ENCODE measurements around the gene ZNF462.

The ZNF462 gene

DNA sequence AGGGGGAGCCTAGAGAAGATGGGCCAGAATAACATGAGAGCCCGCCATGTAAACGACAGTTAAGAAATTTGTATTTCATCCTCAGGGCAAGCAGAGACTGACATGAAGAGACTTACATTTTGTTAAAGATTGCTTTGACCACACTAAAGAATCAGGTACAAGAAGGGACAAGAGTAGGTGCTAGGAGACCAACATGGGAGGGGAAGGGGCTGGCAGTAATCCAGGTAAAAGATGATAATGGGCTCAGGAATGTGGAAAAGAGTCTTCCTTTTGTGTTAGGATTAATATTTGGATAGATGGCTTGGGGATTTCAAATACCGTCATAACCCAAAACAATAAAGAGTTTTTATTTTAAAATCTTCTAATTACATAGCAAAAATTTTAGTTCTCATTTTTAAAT lies 137.3 kb downstream of the ZNF462 start:
- DNase-seq (ENCODE audit: low read depth in 2 of 2): no peak

DNA sequence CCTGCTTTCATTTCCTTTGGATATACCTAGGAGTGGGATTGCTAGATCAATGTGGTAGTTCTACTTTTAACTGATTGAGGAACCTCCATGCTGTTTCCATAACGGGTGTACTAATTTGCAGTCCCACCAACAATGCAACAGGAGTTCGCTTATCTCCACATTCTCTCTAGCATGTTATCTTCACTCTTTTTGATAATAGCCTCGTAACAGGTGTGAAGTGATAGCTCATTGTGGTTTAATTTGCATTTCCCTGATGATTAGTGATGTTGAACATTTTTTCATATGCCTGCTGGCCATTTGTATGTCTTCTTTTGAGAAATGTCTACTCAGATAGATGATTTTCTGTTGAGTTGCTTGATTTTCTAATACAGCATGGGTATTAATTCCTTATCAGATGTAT lies 142.2 kb downstream of the ZNF462 start:
- DNase-seq (ENCODE audit: low read depth in 2 of 2): no peak

DNA sequence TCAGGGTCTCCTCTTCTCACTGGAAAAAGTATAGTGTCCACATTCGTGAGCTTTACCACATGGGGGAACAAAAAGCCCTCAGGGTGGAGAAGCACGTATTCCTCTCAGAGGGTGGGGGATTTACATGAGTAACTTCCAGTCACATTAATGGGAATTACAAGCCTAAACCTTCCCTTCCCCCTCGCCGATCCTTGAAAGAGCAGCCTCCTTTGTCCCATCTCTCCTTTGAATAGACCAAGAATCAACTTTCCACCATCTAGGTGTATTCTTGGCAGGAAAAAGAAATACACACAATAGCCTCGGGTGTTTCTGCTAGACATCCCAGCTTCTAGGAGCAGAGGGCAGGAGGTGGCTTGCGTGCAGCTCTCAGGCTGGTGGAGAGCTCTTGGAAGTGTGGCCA lies 144.4 kb downstream of the ZNF462 start:
- DNase-seq (ENCODE audit: low read depth in 2 of 2): no peak

DNA sequence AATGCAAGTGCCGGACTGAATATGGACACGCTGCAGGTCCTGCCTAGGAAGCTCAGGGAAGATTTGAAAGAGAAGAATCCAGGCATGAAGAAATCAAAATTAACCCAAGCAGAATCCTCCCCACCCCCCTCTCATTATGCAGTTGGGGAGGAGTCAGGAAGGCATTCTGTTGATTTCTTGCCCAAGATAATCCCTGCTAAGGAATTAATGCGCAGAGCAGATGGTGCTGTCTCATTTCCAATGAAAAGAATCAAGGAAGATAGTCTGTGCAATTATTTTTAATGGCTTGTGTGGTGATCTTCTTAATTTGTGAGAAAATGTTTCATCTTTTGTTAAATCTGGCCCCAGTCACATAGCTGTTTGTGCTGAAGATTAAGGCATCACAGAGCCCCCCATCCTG lies 145.0 kb downstream of the ZNF462 start:
- no peak for DNase-seq (ENCODE audit: low read depth in 2 of 2)

DNA sequence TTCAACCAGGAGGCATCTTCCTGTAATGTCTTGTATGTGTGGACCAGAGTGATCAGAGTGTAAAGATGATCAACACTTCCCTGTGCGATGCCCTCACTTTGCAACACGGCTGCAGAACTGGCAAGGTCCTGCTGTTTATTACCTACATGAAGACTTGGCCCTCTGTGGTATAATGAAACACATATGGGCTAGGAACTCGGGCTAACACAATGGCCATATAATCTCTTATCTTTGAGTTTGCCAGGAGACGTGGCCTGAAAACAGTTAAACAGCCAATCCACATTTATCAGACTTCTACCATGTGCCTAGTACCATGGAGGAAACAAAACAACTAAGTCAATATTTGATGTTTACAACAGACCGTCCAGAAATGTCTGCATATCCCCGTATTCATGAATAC lies 145.5 kb downstream of the ZNF462 start:
- DNase-seq (ENCODE audit: low read depth in 2 of 2): no peak

DNA sequence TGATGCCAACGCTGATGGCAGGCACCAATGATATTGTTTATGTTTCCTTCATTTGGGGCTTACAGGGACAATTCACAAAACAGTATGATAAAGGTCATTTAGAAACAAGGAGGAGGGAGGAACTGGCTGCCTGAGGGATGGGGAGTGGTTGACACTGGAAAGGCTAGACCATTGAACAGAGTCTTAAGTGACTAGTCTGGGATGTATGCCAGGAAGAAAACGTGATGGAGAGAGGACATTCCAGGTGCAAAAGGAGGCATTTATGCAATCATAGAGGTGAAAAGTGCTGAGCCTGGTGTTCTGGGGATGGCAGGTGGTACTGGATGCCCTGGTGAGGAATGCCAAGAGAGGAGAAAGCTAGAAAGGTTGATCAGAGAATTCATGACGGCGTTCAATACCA lies 153.4 kb downstream of the ZNF462 start:
- DNase-seq (ENCODE audit: low read depth in 2 of 2): no peak

DNA sequence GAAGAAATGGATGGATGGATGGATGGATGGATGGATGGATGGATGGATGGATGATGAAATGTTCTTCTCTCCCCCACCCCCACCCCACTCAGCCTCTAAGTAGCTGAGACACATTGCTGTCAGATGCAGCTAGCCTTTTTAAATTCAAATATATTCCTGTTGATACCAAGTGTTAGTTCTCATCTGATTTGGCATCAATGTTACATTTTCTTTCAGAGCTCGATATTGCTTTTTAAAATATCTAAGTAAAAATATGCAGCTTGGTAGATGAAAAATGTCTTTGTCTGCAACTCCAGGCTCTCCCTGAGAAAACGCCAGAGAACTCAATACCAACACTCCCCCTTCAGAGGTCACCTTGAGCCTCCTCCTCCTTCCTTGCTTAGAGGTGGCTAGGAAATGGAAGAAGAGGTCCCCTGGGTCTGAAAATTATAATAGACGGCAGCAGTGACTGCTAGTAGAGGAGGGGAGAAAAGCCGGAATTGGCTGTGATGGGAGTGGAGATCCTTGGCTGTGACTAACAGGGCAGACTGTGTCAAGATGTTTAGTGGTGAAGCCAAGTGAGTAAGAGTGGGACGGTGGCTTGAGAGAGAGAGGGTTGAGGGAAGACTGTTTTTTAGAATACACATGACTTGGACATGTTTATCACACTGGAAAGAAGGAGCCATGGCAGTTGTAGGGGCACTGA lies 156.0 kb downstream of the ZNF462 start:
- DNase-seq (ENCODE audit: low read depth in 2 of 2): no peak

DNA sequence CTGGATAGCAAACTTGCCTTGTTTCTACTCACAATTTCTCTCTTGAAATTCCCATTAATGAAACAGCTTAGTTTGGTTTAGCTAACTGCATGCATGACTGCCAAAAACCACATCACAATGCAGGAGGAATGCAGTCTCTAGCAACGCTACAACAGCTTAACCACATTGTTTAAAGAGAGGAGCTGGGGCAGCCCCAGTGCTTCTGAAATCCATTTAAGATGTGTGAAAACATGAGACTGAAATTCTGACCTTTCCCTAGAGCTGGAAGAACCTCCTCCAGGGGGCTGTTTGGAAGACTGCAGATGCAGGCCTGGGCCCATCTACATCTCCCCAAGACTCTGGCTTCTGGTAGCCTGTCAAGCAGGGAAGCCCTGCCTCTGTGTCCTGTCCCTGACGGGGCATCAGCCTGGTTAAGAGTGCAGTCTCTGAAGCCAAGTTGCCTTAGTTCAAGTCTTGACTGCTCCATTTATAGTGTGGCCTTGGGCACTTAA lies 157.1 kb downstream of the ZNF462 start:
- no peak for DNase-seq (ENCODE audit: low read depth in 2 of 2)

DNA sequence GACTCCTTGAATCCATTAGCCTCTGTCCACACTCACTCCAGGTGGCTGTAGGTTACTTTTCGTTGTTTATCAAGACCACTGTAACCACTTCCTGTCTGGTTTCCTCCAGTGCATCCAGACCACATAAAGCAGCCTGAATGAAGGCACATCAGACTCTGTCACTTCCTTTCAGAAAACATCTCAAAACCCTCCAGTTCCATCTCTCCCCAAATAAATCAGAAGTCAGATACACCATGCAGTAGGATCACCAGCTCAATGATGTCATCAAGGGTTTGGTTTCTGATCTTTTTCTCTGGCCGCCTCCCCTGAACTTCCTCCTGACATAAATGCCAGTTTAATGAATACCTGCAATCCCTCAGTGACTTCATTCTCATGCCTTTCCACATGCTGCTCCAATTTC lies 161.2 kb downstream of the ZNF462 start:
- no peak for DNase-seq (ENCODE audit: low read depth in 2 of 2)

DNA sequence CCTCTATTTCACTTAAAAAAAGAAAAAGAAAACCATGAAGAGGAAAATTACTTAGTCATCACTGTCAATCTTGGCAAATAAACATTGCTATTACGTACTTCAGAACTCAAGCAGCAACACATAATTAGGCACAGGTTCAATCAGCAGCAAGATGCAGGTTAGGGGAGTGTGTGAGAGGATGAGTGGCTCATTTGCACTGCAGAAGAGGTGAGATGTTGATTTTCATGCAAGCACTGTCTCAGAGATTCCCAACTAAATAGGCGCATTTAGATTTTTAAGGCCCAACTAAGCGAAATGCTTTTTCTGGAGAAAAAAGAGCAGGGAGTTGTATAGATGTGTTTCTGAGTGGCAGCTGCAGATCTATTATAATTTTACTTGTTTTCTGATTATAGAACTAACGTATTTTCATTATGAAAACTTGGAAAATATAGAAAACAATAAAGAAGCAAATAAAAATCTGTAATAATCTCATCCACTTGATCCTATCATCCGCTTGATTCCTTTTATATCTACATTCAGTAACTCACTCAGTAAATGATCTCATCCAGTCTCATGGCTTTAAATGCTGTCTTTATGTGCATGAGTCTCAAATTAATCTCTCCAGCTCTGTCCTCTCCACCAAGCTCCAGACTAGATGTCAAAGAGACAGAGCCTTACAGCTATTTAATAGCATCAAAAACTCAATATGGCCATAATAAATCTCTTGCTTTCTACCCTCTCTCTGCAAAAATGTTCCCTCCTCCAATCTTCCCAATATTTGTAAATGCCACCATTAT lies 162.5 kb downstream of the ZNF462 start:
- no peak for DNase-seq (ENCODE audit: low read depth in 2 of 2)

DNA sequence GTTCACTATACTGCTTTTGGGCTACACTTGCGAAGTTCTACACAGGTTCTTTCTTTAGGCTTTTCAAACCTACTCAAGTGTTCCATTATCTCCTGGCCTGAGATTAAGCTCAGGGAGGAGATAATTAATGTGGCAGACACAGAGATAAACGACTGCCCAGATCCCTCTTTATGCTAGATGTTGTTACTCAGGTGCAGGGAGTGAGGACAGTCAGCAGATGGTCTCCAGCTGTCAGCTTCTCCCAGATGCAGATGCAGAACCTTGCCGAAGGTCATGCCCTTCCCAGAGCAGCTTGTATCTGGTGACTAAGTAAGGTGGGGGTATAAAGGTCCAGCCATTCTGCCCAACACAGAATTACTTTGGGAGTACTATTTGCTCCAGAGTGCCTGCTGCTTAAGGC lies 166.2 kb downstream of the ZNF462 start:
- no peak for DNase-seq (ENCODE audit: low read depth in 2 of 2)

DNA sequence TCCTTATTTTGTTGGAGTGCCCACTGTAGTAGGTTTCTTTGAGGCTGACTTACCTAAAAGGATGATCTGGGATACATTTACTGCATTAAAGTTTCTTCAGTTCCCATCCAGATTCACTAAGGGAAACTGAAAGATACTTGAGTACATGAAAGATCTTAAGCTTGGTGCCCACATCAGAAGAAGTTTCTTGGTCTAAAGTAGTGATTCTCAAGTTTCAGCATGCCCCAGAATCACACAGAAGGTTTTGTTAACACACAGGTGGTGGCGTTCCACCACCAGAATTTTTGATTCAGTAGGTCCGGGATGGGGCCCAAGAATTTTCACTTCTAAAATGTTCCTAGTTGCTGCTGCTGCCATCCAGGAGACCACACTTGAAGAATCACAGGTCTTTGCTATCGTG lies 171.0 kb downstream of the ZNF462 start:
- DNase-seq (ENCODE audit: low read depth in 2 of 2): no peak

DNA sequence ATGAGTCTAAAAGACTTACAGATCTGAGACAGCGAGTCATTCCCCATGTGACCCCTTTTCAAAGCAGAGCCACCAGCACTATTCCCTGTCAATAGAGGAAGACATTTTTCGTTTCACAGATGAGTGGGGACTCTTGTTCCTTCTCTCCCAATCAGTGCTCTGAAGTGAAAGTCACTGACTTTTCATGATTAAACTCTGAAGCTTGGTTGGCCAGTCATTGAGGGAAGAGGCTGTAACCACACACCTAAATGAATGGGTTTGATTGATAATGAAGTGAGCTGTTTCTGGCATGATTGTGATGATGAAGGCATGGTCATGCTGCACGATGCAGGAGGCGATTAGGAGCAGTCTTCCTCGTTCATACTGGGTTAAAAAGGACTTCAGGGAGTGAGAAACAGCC lies 171.9 kb downstream of the ZNF462 start:
- no peak for DNase-seq (ENCODE audit: low read depth in 2 of 2)

DNA sequence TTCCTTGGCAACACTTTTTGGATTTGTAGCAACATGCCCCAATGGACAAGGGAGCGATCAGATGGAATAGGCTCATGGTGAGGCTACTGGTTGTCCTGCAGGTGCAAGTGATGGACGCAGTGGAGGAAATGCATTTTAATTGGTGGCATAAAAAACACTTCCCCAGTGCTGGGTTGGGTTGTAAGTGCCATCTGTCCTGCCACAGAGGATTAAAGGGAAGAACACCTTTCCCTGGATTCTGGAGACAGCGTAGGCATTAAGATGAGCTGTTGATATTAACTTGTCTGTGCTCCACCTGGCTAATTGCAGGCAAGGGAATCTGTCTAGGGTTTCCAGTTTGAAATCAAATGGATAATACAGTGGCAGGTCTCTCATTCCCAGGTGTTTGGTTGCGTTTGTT lies 173.4 kb downstream of the ZNF462 start:
- DNase-seq (ENCODE audit: low read depth in 2 of 2): no peak

DNA sequence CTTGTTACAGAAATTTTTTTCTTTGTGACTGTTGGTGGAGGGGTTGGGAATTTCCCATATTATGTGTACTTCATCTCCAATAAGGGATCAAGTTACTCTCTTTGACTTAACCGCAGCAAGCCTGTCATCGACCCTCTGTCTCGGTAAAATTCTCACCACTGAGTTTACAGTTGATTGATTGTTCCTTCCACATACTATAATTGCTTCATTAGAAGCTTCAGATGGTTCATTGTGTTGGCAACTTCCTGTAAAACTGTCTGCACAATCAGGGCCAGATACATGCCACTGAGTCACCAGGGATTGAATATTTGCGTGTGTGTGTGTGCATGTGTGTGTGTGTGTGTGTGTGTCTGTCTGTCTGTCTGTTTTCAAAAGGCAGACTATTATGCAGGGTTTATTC lies 176.6 kb downstream of the ZNF462 start:
- DNase-seq (ENCODE audit: low read depth in 2 of 2): no peak

DNA sequence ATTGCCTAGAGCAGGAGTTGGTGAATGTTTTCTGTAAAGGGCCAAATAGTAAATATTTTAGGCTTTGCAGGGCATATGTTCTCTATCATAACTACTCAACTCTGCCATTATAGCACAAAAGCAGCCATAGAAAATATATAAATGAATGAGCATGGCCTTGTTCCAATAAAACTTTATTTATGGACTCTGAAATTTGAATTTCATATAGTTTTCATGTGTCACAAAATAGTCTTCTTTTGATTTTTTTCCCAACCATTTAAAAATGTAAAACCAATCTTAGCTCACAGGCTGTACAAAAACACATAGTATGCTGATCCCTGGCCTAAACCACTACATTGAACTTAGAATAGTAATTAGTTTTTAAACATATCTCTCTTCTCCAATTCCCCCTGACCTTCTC lies 179.6 kb downstream of the ZNF462 start:
- no peak for DNase-seq (ENCODE audit: low read depth in 2 of 2)

DNA sequence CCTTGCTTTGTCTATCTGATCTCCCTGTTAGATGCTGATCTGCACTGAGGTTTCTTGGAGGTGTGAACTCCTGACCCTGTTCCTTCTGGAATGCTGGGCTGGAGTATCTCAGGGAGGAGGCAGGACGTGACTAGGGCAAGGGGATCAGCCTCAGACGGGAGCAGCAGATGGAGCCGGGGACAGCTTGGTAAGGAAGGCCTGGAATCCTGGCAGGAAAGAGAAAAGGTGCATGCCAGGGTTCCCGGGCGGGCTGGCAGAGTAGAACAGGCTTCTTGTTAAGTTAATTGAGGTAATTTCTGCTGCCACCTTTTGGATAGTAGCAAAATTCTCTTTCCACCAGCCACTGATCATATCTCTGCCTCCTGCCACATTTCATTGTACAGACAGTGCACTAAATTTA lies 180.9 kb downstream of the ZNF462 start:
- DNase-seq (ENCODE audit: low read depth in 2 of 2): no peak

DNA sequence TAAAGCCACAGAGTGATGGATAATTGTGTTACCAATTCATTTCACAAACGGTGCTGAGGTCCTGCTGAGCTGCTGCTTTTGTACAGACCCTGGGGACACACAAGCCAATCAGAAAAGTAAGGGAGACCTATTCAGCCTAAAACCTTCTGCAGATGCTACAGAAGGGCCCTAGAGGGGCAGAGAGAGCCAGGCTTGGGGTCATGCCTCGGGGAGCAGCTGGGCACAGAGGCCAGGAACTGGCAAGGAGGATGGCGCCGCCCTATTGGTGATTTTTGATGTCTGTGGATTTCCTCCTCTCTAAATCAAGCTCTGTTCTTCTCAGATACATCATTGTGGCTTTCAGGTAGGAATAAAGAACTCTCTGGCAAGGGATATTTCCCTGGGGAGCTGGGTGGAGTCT lies 181.9 kb downstream of the ZNF462 start:
- DNase-seq (ENCODE audit: low read depth in 2 of 2): no peak

DNA sequence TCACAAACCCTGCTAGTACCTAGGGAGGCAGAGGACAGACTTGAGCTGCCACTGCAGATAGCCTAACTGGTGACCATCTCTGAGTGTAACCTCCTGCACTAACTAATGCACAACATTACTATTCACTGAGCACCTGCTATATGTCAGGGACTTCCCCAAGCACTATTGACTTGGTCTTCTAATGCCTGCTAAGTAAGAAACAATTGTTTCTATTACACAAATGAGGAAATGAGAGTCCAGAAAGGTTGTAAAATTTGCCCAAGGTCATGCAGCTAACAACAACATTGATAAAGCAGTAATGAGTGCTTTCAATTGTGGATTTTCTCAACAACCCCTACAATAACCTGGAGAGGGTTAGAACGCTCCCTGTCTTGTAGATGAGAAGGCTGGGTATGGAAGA lies 183.7 kb downstream of the ZNF462 start:
- no peak for DNase-seq (ENCODE audit: low read depth in 2 of 2)

DNA sequence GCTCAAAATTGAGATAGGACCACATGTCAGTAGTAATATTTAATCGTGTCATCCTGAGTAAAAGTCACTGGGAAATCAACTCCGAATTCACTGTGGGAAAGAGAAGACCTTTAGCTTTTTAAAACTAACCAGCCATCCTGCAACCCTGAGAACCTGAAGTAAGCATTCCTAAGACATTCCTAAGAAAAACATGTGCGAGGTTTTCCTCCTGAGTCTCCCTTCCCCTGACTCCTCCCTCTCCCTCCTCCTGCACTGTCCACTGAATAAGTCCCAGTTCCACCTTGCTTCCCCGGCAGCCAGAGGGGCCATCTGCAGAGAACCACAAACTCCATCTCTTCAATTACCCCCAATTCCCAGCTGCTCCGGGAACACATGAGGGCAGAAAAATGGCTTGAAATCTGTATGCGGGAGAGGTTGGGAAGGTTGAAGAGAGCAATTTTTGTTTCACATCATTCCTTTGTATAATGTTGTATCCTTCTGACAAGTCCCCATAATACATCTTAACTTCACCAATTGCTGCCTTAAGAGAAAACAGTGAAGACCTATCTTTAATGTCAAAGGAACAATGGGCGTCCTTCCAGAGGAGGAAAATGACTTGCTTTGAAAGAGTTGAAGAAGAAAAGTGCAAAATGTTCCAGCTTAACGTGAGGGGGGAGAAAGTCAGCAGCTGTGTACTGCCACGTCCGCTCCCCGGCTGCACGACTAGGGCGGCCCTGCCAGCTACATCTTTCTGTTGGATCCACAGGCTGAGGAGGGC lies 186.3 kb downstream of the ZNF462 start:
- DNase-seq (ENCODE audit: low read depth in 2 of 2): no peak

DNA sequence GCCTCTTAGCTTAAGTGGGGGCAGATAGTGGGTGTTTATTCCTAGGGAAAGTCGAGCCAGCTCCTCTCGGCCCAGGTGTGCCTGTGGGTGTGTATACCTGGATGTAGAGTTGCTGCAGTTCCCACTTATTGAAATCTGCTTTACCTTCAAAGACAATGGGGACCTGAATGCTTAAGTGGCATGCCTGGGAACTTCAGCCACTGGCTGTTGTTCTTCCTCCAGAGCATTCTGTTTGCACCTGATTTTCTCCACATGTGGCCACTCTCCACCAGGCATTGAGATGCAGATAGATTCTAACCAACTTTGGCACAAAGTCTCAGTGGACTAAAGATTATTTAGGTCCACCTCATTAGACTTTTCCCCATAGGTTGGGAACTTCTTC lies 186.8 kb downstream of the ZNF462 start:
- no peak for DNase-seq (ENCODE audit: low read depth in 2 of 2)

DNA sequence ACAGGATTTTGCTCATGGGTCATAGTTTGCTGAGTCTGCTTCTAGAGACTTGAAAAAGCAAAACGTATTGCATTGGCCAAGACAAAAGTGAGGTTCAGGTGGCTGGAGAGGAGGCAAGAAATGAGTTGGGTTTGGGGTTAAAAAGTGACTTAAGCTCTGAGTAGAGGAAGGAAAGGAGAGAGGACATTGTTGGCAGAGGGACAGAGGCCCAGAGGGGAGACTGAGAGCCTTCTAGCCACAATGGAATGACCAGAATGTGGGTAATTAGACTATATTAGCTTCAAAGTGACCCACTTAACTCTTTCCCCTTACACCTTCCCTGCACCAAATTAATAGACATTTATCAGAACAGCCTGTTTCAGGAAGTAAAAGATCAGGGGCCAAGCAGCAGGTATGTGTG lies 188.4 kb downstream of the ZNF462 start:
- DNase-seq (ENCODE audit: low read depth in 2 of 2): no peak

DNA sequence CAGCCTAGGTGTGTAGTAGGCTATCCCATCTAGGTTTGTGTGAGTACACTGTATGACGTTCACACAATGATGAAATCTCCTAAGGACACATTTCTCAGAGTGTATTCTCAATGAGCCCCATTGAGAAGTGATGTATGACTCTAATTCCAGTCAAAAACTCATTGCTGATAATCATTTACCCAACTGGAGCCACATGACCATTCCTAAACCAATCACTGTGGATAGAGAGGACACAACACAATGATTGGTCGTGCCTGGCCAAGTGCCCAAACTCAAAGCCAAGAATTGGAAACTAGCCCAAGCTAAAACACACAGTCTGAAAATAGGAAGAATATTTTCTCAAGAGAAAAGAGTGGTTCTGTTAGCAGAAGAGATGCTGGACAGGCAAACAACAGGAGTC lies 191.2 kb downstream of the ZNF462 start:
- no peak for DNase-seq (ENCODE audit: low read depth in 2 of 2)
